ENCODE data around the gene HIC1.

DNA sequence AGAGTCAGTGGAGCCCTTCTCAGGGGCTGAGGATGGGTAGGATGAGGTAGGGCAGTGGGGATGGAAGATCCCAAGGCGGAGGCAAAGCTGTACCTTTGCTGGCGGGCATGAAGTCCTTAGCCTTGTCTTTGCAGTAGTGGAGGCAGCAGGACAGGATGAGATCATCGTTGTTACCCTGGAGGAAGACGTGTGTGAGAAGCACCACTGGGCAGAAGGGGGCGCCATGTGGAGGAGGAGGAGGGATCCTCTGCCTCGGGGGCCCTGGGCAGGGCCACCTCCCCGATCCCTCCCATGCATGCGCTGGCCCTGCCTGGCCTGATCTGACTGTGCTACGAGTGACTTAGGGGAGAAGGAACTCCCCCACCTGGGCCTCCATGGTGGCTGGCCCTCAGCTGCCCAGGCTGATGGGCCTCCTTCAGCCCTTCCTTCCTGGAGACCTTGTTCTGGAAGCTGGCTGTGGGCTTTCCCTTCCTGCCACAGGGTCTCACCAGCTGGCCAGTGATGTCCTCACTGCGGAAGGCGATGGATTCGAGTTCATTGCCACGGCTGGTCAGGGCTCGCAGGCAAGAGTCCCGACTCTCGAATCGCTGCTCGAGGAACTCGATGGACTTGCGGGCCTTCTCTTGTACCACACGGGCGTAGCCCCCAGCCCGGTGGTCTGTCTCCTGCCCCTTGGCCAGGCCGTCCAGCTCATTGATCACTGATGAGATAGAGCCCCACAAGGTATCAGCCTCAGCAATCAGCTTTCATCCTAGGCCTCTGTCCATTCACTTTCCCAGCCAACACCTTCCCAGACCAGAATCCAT is 10.3 kb downstream of the HIC1 start:
- TF ChIP-seq, protein P1, sequence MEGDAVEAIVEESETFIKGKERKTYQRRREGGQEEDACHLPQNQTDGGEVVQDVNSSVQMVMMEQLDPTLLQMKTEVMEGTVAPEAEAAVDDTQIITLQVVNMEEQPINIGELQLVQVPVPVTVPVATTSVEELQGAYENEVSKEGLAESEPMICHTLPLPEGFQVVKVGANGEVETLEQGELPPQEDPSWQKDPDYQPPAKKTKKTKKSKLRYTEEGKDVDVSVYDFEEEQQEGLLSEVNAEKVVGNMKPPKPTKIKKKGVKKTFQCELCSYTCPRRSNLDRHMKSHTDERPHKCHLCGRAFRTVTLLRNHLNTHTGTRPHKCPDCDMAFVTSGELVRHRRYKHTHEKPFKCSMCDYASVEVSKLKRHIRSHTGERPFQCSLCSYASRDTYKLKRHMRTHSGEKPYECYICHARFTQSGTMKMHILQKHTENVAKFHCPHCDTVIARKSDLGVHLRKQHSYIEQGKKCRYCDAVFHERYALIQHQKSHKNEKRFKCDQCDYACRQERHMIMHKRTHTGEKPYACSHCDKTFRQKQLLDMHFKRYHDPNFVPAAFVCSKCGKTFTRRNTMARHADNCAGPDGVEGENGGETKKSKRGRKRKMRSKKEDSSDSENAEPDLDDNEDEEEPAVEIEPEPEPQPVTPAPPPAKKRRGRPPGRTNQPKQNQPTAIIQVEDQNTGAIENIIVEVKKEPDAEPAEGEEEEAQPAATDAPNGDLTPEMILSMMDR (IDR thresholded peaks at IDR 0.05) = no peak
- TF ChIP-seq POLR2A (IDR thresholded peaks at IDR 0.05) (no peak), POLR2AphosphoS5 (IDR thresholded peaks at IDR 0.05; ENCODE audit: insufficient read depth in 1 of 2, low read depth in 1 of 2) (no peak)
